Skeletal muscle tissue (tissue), 5 donors: Measurements from ENCODE around the gene CRYL1. TPM values are rescaled to one million over a fixed set of nuclear protein-coding genes. Genes with fewer than 3 reads are reported as not detected.

ENCODE experiments used
- H3K27ac ChIP-seq: one replicate; pipeline ENCODE4 v1.7.0; 2013; ENCODE audit warnings: mild to moderate bottlenecking, low read depth, low read length, inconsistent platforms
- H3K27me3 ChIP-seq, 3 donors: one replicate each; pipeline ENCODE4 v1.7.0; 2013; ENCODE audit warnings: low read length in 3 of 3; ENCODE audit not compliant: control insufficient read depth in 3 of 3, insufficient read depth in 3 of 3
- H3K36me3 ChIP-seq, 3 donors: one replicate each; pipeline ENCODE4 v1.7.0; 2013; ENCODE audit warnings: low read length in 3 of 3; ENCODE audit not compliant: control insufficient read depth in 3 of 3, insufficient read depth in 3 of 3
- H3K4me1 ChIP-seq, 3 donors: one replicate each; pipeline ENCODE4 v1.7.0; 2013; ENCODE audit warnings: low read length in 3 of 3, mild to moderate bottlenecking in 3 of 3; ENCODE audit not compliant: control insufficient read depth in 3 of 3, insufficient read depth in 3 of 3
- H3K4me3 ChIP-seq, 3 donors: one replicate each; pipeline ENCODE4 v1.7.0; 2013; ENCODE audit warnings: low read length in 3 of 3
- H3K9ac ChIP-seq, 3 donors: one replicate each; pipeline ENCODE4 v1.7.0; 2013; ENCODE audit warnings: low read length in 3 of 3, mild to moderate bottlenecking in 3 of 3, moderate library complexity in 2 of 3, low read depth in 1 of 3
- H3K9me3 ChIP-seq, 3 donors: one replicate each; pipeline ENCODE4 v1.7.0; 2013; ENCODE audit warnings: low read length in 3 of 3; ENCODE audit not compliant: control insufficient read depth in 3 of 3
- small RNA-seq: library from RNA; depleted of rRNA; stranded (forward); fragments of <200 nt; gene quantifications from one replicate; pipeline ENCODE3, GENCODE V24; 2014
- total RNA-seq: library from RNA; depleted of rRNA; stranded (reverse); fragments of >200 nt; gene quantifications from one replicate; pipeline ENCODE4 v1.2.3, GENCODE V29; 2014
- donor health status: Osteomylitis.

The CRYL1 gene
- total RNA-seq, 1 donor from 2014 or later, result 29.2 TPM

DNA sequence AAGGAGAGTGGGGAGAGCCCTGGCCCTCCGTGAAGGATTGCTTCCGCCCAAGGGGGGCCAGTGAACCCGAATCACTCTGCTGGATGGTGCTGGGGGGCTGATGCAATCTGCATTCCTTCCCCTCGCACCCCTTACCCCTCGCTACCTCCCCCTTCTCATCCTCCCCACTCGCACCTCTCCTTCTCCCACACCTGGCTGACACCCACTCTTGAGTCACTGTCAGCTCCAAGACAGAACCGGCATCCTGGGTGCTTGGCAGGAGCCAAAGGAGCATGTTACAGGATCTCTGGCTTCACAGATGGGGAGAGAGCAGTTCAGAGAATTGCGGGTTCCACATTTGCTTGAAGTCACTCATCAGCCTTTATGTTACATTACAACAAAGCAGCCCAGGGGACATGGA, 167.6 kb downstream of the CRYL1 start:
- Histone ChIP-seq H3K4me3 (no peak overlapping the region), H3K4me1 (no peaks in the 10 kb centered on the region), H3K36me3 (no peaks in the 10 kb centered on the region), H3K9me3 (no peaks in the 10 kb centered on the region), H3K27ac (no peak overlapping the region), H3K9ac (no peak overlapping the region), H3K27me3 (peaks cover 0 to 10% (median 4%) of the 10 kb centered on the region in 3 donors)

DNA sequence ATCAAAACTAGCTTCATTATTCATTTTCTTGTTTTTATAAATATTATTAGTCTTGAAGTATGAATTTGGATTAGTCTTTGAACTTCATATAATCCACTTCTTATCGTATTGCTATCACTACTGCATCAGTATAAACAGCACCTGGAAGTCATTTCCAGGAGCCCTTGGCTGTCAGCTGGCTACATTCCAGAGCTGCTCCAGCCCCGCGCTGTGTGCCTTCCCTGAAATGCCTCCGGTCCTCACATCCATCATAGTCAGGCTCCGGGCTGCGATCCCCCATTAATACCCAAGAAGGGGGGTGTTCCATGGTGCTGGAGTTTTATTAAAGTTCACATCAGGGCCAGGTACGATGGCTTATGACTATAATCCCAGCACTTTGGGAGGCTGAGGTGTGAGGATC, 169.2 kb downstream of the CRYL1 start:
- Histone ChIP-seq H3K27ac (no peak overlapping the region), H3K4me3 (no peak overlapping the region), H3K9ac (no peak overlapping the region), H3K4me1 (no peaks in the 10 kb centered on the region), H3K27me3 (peaks cover 0 to 8% (median 8%) of the 10 kb centered on the region in 3 donors), H3K9me3 (no peaks in the 10 kb centered on the region), H3K36me3 (no peaks in the 10 kb centered on the region)

DNA sequence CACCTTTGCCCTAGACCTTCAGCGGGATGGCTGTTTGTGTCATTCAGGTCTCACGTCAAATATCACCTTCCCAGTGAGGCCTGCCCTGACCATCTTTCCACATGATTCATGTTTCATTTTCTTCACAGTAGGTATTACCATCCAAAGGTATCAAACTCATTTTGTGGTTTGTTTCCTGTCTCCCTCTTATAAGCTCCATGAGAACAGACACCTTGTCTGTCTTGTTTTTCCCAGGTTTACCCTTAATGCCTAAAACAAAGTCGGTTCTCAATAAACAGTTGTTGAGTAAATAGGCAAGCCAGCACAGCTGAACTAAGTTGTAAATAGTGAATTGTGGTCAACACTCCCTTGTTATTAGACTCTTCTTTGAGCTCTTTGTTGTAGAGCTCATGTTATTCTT, 170.9 kb downstream of the CRYL1 start:
- no peak overlapping the region for H3K9ac ChIP-seq

DNA sequence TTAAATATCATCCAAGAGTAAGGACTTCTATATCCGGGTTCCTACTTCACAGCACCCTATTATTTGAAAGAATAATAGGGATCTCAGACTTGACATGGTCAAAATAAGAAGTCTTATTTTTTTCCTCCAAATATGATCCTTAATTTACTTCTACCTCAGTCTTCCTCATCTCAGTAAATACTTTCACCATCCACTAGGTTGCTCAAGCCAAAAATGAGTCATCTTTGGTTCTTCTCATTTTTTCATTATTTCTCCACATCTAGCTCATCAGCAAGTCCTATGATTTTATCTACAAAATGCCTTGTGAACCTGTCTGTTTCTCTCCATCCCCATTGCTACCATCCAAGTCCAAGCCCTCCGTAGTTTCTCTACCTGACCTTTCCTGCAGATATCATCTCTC, 171.7 kb downstream of the CRYL1 start:
- H3K36me3 ChIP-seq, result no peaks in the 10 kb centered on the region
- peaks cover 0 to 2% (median 0%) of the 10 kb centered on the region in 3 donors for H3K4me1 ChIP-seq
- no peak overlapping the region for H3K4me3 ChIP-seq
- H3K9me3 ChIP-seq, result no peaks in the 10 kb centered on the region
- no peak overlapping the region for H3K9ac ChIP-seq
- peaks cover 0 to 4% (median 0%) of the 10 kb centered on the region in 3 donors for H3K27me3 ChIP-seq
- H3K27ac ChIP-seq, result no peak overlapping the region

More for the DNA sequence above, 170.9 kb downstream of the CRYL1 start:
- Histone ChIP-seq H3K9me3 (no peaks in the 10 kb centered on the region), H3K27me3 (peaks cover 0 to 4% (median 0%) of the 10 kb centered on the region in 3 donors), H3K4me3 (no peak overlapping the region), H3K27ac (no peak overlapping the region), H3K4me1 (peaks cover 0 to 2% (median 0%) of the 10 kb centered on the region in 3 donors), H3K36me3 (no peaks in the 10 kb centered on the region)

Small RNA genes lying within 50 kb of the gene (small RNA-seq; reads per million reads assigned to genes)
- not detected for gene MIR4499

Other genes with a start within 250 kb of the CRYL1 start
- 14.6 TPM for gene IFT88, start 41.3 kb upstream of the CRYL1 start, total RNA-seq
- gene IL17D, start 177.8 kb upstream of the CRYL1 start, total RNA-seq, result 7.3 TPM
- 13.6 TPM for gene EEF1AKMT1, start 248.1 kb upstream of the CRYL1 start, total RNA-seq